ENCODE results near the gene ZNF536. TPM values are rescaled to one million over a fixed set of nuclear protein-coding genes. Genes with fewer than 3 reads are reported as not detected.

ZNF536 gene
- total and polyA plus RNA-seq, 9 of the 15 experiments (the other 6 are each of a cell fraction or from before 2014, with no cell fraction given), result not detected

DNA sequence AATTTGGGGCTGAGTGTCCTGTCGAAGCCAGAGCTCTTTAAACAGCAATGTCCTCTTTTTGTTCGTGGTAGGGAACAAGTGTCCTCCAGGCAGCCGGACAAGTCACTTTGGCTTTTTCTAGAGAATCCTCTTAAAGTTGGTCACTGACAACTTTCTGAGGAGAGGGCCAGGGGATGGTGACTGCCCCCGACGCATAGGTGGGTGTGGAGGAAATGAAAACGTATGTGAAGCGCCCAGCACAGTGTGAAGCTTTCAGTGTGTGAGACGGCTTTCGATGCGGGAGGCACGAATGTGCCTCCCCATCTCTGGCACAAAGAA is 45.8 kb upstream of the ZNF536 start (continued):
- TF ChIP-seq, protein P1, sequence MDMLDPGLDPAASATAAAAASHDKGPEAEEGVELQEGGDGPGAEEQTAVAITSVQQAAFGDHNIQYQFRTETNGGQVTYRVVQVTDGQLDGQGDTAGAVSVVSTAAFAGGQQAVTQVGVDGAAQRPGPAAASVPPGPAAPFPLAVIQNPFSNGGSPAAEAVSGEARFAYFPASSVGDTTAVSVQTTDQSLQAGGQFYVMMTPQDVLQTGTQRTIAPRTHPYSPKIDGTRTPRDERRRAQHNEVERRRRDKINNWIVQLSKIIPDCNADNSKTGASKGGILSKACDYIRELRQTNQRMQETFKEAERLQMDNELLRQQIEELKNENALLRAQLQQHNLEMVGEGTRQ (CRISPR knock-in tag; IDR thresholded peaks at IDR 0.05), result no peak
- TF ChIP-seq, protein P2, sequence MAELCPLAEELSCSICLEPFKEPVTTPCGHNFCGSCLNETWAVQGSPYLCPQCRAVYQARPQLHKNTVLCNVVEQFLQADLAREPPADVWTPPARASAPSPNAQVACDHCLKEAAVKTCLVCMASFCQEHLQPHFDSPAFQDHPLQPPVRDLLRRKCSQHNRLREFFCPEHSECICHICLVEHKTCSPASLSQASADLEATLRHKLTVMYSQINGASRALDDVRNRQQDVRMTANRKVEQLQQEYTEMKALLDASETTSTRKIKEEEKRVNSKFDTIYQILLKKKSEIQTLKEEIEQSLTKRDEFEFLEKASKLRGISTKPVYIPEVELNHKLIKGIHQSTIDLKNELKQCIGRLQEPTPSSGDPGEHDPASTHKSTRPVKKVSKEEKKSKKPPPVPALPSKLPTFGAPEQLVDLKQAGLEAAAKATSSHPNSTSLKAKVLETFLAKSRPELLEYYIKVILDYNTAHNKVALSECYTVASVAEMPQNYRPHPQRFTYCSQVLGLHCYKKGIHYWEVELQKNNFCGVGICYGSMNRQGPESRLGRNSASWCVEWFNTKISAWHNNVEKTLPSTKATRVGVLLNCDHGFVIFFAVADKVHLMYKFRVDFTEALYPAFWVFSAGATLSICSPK (IDR thresholded peaks at IDR 0.05; ENCODE audit: borderline replicate concordance), result no peak
- TF ChIP-seq, protein P3, sequence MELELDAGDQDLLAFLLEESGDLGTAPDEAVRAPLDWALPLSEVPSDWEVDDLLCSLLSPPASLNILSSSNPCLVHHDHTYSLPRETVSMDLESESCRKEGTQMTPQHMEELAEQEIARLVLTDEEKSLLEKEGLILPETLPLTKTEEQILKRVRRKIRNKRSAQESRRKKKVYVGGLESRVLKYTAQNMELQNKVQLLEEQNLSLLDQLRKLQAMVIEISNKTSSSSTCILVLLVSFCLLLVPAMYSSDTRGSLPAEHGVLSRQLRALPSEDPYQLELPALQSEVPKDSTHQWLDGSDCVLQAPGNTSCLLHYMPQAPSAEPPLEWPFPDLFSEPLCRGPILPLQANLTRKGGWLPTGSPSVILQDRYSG (tag; conservative IDR thresholded peaks at IDR 0.05; ENCODE audit: low read depth), result no peak
- TF ChIP-seq MEF2D (tag; conservative IDR thresholded peaks at IDR 0.05; ENCODE audit: low read depth) (no peak), RBBP5 (IDR thresholded peaks at IDR 0.05; ENCODE audit: borderline replicate concordance, insufficient read depth, low read length, poor library complexity, severe bottlenecking) (no peak)

GRCh38 chr19:30327331-30327730 is 44.9 kb upstream of the ZNF536 start:
- H3K4me3 ChIP-seq, result no peak overlapping the region
- intact Hi-C loops (cut with micrococcal nuclease), result no loop called here
- FAIRE-seq, result no peak

More at GRCh38 chr19:30327331-30327730, 44.9 kb upstream of the ZNF536 start:
- H3K4me1 ChIP-seq (replicated peaks in 1 of 2; ENCODE audit: control insufficient read depth in 2 of 2, insufficient read depth in 2 of 2, low read length in 2 of 2), result no peaks in the 10 kb centered on the region
- H4K20me1 ChIP-seq (replicated peaks; ENCODE audit: control insufficient read depth, insufficient read depth, low read length), result no peaks in the 10 kb centered on the region; the same call in 1 of the 2 replicates
- CTCF ChIA-PET (ENCODE audit: low intra/inter-chr PET ratio), result no interaction called here
- 0% methylated on average over 3 of the region's 3 CpGs for WGBS (ENCODE audit: insufficient coverage, low coverage, missing lambda C conversion rate)
- no peaks in the 10 kb centered on the region for H3K9me3 ChIP-seq (replicated peaks; ENCODE audit: control insufficient read depth, insufficient read depth, low read depth, low read length)
- TF ChIP-seq ZBTB8A (IDR thresholded peaks at IDR 0.05; ENCODE audit: partially characterized antibody) (no peak), TFE3 (CRISPR knock-in tag; IDR thresholded peaks at IDR 0.05) (peak; percentile 67)
- H3K27ac ChIP-seq (ENCODE audit: extremely low read depth, low read depth, low read length), result no peak overlapping the region
- in situ Hi-C loops (cut with MboI), result no loop called here
- no TSS peak for BruUV-seq (replicated peaks)
- POLR2A ChIA-PET, result no interaction called here
- peaks cover 0 to 21% of the 10 kb centered on the region in 2 experiments; a peak in 2 of 5 replicates for H3K27me3 ChIP-seq (ENCODE audit: control insufficient read depth in 2 of 2, insufficient read depth in 2 of 2, low read length in 2 of 2)
- no peak overlapping the region for H2AFZ ChIP-seq (ENCODE audit: low read depth, low read length)
- H3K4me2 ChIP-seq (ENCODE audit: insufficient read depth, low read length), result no peak overlapping the region
- H3K9me1 ChIP-seq (ENCODE audit: control insufficient read depth, insufficient read depth, low read length), result no peaks in the 10 kb centered on the region
- H3K36me3 ChIP-seq (ENCODE audit: control insufficient read depth, insufficient read depth, low read length), result no peaks in the 10 kb centered on the region
- H3K9ac ChIP-seq (ENCODE audit: insufficient read depth in 1 of 2, low read depth in 2 of 2, low read length in 2 of 2), result no peak overlapping the region
- DNase-seq (ENCODE audit: extremely low read depth in 1 of 4, low spot score in 3 of 4), result no peak
- ATAC-seq, result no peak
- no peaks in the 10 kb centered on the region for H3K79me2 ChIP-seq (ENCODE audit: control insufficient read depth, insufficient read depth, low read length)
